Thyroid gland (tissue), 4 donors: Measurements from ENCODE around the gene CENPX. TPM values are rescaled to one million over a fixed set of nuclear protein-coding genes. Genes with fewer than 3 reads are reported as not detected.

ENCODE experiments used
- DNase-seq, 2 donors: peaks; one replicate each; pipeline ENCODE4 v3.0.0-alpha.2; 2019
- H3K27ac ChIP-seq, 3 donors: fragments of 200-600 bp; sonication (generic); 1 replicate in 2 of 3; 2 replicates in 1 of 3; pipeline ENCODE4 v1.5.1; 2016 to 2019; ENCODE audit warnings: mild to moderate bottlenecking in 1 of 3, moderate library complexity in 1 of 3
- H3K27me3 ChIP-seq: fragments of 200-600 bp; sonication (generic); one replicate; pipeline ENCODE4 v1.5.1; 2019
- H3K36me3 ChIP-seq, 2 donors: fragments of 200-600 bp; sonication (generic); one replicate each; pipeline ENCODE4 v1.5.1; 2016 to 2019
- H3K4me1 ChIP-seq, 2 donors: fragments of 200-600 bp; sonication (generic); one replicate each; pipeline ENCODE4 v1.5.1; 2017 to 2019
- H3K4me3 ChIP-seq, 3 donors: fragments of 200-600 bp; sonication (generic); replicated peaks in 1 of 3; 1 replicate in 2 of 3; 2 replicates in 1 of 3; pipeline ENCODE4 v1.5.1; 2016; ENCODE audit warnings: mild to moderate bottlenecking in 1 of 3
- H3K9me3 ChIP-seq: fragments of 200-600 bp; sonication (generic); one replicate; pipeline ENCODE4 v1.5.1; 2017
- POLR2A ChIP-seq, 2 donors: fragments of 450-650 bp; IDR thresholded peaks; one replicate each; pipeline ENCODE4 v1.6.1; 2017; ENCODE audit warnings: antibody characterized with exemption in 2 of 2, mild to moderate bottlenecking in 2 of 2, moderate library complexity in 1 of 2
- WGBS, 2 donors: methylation state at CpG; one replicate each; pipeline ENCODE4 v1.1.5; 2017; 5-methylcytosine and 5-hydroxymethylcytosine counted together
- intact Hi-C: fragments of 100-400 bp; cut with DNase I; formaldehyde crosslinking; loops from one replicate; pipeline ENCODE4 v1.15.1; 2023
- total RNA-seq, 4 donors: library from RNA; depleted of rRNA; stranded (reverse); fragments of >200 nt; gene quantifications; one replicate each; pipeline ENCODE4 v1.2.3, GENCODE V29; 2016
- TF ChIP-seq, protein P1 (sequence below), 6 experiments: fragments of 200-600 bp in 3 of 6; fragments of 450-650 bp in 3 of 6; sonication (generic) in 3 of 6; IDR thresholded peaks; one replicate each; pipeline ENCODE4 v1.5.1; 2016 to 2019; ENCODE audit warnings: antibody characterized with exemption in 6 of 6, mild to moderate bottlenecking in 2 of 6, inconsistent platforms in 1 of 6, moderate library complexity in 1 of 6

CENPX gene
- total RNA-seq, 4 donors from 2014 or later: 40.7 to 95.9 (median 78.0) TPM

DNA sequence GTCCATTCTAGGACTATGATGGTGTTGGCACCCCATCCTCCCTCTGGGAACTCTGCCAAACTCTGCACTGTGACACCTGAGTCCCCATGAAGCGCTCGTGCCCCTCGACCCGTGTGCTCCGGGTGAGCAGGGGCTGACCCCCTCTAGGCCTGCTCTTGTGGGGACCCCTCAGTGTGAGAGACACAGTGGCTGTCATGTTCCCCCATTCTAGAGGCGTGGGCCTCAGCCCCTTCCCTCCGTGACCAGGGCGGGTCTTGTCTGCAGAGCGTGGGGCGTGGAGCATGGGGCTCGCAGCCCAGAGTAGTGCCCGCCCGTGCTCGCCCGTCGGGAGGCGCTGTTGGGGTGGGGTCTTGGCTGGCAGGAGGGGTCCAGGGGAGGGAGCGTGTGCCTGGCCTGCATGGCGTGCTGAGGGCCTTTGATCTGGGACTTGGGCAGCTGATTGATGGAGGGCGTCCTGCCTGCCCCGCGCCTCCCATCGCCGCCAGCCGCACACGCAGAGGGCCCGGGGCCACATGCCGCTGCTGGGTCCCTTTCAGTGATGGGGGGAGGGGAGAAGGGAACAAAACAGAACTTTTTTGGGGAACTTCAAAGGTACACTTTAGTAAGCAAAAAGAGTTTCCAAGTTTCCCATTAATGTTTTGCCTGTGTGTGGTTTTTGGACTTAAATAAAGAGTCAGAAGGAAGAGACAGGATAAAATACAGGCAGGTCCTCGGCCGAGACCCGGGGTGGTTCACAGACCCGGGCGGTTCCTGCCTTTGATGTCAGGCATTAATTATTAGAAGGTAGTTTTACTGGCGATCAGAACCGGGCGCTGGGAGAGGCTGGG lies 22.5 kb downstream of the CENPX start:
- peaks cover 13 to 44% of the 10 kb centered on the region in 2 donors for H3K4me1 ChIP-seq
- intact Hi-C loops: no loop called here

DNA sequence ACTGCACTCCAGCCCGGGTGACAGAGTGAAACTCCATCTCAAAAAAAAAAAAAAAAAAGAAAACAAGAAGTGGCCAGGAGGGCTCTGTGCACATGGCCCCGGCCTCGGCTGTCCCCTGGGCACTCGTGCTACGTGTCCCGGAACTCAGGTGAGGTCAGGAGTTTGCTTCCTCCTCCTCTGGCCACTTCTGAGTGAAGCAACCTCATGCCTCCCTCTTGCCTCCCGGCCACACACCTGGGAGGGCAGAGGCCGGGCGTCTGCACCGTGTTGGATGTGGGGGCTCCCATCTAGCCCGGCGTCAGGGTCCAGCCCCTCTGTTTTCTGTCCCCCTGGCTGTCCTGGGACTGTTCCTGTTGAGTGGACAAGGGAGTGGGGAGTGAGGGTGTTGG lies 23.1 kb downstream of the CENPX start:
- no peak overlapping the region for H3K4me3 ChIP-seq
- DNase-seq: peak; percentile 55 to 59
- TF ChIP-seq, protein P1, sequence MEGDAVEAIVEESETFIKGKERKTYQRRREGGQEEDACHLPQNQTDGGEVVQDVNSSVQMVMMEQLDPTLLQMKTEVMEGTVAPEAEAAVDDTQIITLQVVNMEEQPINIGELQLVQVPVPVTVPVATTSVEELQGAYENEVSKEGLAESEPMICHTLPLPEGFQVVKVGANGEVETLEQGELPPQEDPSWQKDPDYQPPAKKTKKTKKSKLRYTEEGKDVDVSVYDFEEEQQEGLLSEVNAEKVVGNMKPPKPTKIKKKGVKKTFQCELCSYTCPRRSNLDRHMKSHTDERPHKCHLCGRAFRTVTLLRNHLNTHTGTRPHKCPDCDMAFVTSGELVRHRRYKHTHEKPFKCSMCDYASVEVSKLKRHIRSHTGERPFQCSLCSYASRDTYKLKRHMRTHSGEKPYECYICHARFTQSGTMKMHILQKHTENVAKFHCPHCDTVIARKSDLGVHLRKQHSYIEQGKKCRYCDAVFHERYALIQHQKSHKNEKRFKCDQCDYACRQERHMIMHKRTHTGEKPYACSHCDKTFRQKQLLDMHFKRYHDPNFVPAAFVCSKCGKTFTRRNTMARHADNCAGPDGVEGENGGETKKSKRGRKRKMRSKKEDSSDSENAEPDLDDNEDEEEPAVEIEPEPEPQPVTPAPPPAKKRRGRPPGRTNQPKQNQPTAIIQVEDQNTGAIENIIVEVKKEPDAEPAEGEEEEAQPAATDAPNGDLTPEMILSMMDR (IDR thresholded peaks at IDR 0.05): no peak
- TF ChIP-seq POLR2A (IDR thresholded peaks at IDR 0.05): no peak
- no peak overlapping the region for H3K27ac ChIP-seq
- WGBS, 2 donors: 38 to 44% methylated on average over 7 to 12 of the region's 12 CpGs
- H3K27me3 ChIP-seq: no peaks in the 10 kb centered on the region
- peaks cover 19 to 49% of the 10 kb centered on the region in 2 donors for H3K4me1 ChIP-seq
- H3K36me3 ChIP-seq: no peaks in the 10 kb centered on the region
- intact Hi-C loops: no loop called here
- H3K9me3 ChIP-seq: no peaks in the 10 kb centered on the region

More for the DNA sequence above, 22.5 kb downstream of the CENPX start:
- H3K27me3 ChIP-seq: no peaks in the 10 kb centered on the region
- H3K27ac ChIP-seq: no peak overlapping the region
- H3K36me3 ChIP-seq: no peaks in the 10 kb centered on the region
- TF ChIP-seq, protein P1 (IDR thresholded peaks at IDR 0.05): no peak
- no peak for TF ChIP-seq POLR2A (IDR thresholded peaks at IDR 0.05)
- no peak overlapping the region for H3K4me3 ChIP-seq
- H3K9me3 ChIP-seq: no peaks in the 10 kb centered on the region
- WGBS, 2 donors: 75 to 91% methylated on average over 21 to 35 of the region's 36 CpGs
- peak; percentile 35 to 36 for DNase-seq

DNA sequence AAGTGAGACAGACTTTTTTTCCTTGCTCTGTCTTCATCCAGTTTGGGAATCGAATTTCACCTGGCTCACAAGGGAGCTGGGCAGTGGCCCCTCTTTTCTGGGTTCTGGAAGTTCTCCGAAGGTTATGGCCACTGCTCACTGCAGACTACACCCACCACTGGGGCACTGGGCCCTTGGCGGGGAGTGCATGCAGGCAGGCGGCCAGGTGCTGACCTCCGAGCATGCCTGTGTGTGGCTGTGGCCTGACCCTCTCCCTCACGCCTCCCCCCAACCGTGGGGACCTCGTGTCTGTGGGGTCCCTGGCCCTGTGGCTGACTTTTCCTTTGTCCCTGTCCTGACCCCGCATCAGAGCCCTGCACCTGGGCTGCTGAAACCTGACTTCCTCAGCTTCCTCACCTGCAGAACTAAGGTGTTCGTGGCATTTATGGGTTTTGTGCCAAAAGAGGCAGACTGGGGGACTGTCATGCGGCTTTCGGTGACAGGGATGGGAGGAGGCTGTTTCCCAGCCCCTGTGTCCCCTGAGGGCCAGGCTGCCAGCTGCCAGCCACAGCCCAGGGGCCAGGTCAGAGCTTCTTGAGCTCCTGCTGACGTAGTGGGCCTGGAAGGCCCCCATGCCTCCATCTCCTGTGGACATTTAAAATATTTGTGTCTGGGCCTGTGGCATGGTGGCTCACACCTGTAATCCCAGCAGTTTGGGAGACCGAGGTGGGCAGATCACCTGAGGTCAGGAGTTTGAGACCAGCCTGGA lies 23.8 kb downstream of the CENPX start:
- DNase-seq: peak in 1 of 2 donors; percentile 27
- TF ChIP-seq, protein P1 (IDR thresholded peaks at IDR 0.05): no peak
- TF ChIP-seq POLR2A (IDR thresholded peaks at IDR 0.05): no peak
- no peak overlapping the region for H3K4me3 ChIP-seq
- H3K4me1 ChIP-seq: peaks cover 25 to 50% of the 10 kb centered on the region in 2 donors
- H3K9me3 ChIP-seq: no peaks in the 10 kb centered on the region
- intact Hi-C loops: no loop called here
- no peaks in the 10 kb centered on the region for H3K27me3 ChIP-seq
- WGBS, 2 donors: 75 to 84% methylated on average over 10 to 12 of the region's 14 CpGs
- H3K36me3 ChIP-seq: no peaks in the 10 kb centered on the region
- H3K27ac ChIP-seq: no peak overlapping the region

DNA sequence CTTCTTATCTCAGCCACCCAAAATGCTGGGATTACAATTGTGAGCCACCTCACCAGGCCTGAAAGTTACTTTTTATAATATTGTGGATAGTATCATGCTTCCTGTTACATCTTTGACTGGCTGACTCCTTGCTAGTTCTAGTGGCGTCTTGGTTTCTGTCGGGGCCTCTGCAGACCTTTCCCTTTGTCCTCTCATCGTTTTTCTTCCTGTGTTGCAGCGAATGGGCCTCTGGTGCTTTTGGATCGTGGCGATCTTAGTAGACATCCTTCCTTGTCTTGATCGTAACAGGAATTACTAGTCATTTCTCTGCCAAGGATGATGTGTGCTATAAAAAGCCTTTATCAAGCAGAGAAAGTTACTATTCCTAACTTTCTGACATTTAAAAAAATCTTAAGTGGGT lies 24.5 kb downstream of the CENPX start:
- TF ChIP-seq POLR2A (IDR thresholded peaks at IDR 0.05): no peak
- TF ChIP-seq, protein P1 (IDR thresholded peaks at IDR 0.05): no peak
- no peaks in the 10 kb centered on the region for H3K27me3 ChIP-seq
- no peaks in the 10 kb centered on the region for H3K36me3 ChIP-seq
- intact Hi-C loops: no loop called here
- WGBS, 2 donors: 64 to 73% methylated on average over 7 of the region's 7 CpGs
- no peak for DNase-seq
- no peaks in the 10 kb centered on the region for H3K9me3 ChIP-seq
- H3K4me3 ChIP-seq: no peak overlapping the region
- H3K27ac ChIP-seq: no peak overlapping the region
- H3K4me1 ChIP-seq: peaks cover 25 to 51% of the 10 kb centered on the region in 2 donors
